HepG2 (cell line): ENCODE data around the gene PC. TPM values are rescaled to one million over a fixed set of nuclear protein-coding genes. Genes with fewer than 3 reads are reported as not detected.

Source experiments
- CEBPZ ChIP-seq: IDR thresholded peaks from 2 replicates; pipeline ENCODE4 v1.6.1; 2012; ENCODE audit warnings: low read length, improper control_type of control experiment
- CHCHD3 ChIP-seq: sonication (generic); formaldehyde crosslinking; IDR thresholded peaks from 2 replicates; pipeline ENCODE4 v1.8.0; 2022; ENCODE audit warnings: mild to moderate bottlenecking, missing genetic modification reagents, moderate library complexity
- HDAC6 ChIP-seq: fragments of 200-600 bp; sonication (generic); IDR thresholded peaks from 2 replicates; pipeline ENCODE4 v1.7.0; 2017; ENCODE audit warnings: mild to moderate bottlenecking, antibody characterized with exemption, low read length, low read depth
- NFYB ChIP-seq: sonication (generic); formaldehyde crosslinking; IDR thresholded peaks from 2 replicates; pipeline ENCODE4 v1.4.0; 2020; ENCODE audit warnings: missing genetic modification reagents
- PBX2 ChIP-seq: IDR thresholded peaks from 2 replicates; pipeline ENCODE4 v1.6.1; 2016; ENCODE audit warnings: control low read depth
- SALL1 ChIP-seq: sonication (generic); formaldehyde crosslinking; IDR thresholded peaks from 2 replicates; pipeline ENCODE4 v1.8.0; 2022; ENCODE audit warnings: mild to moderate bottlenecking, missing genetic modification reagents
- SRF ChIP-seq: IDR thresholded peaks from 2 replicates; pipeline ENCODE4 v1.6.1; 2011; ENCODE audit warnings: mild to moderate bottlenecking, low read depth, low read length, moderate library complexity
- SRSF1 ChIP-seq: fragments of 200-400 bp; formaldehyde crosslinking; optimal IDR thresholded peaks from 2 replicates; pipeline ENCODE3; 2017; ENCODE audit warnings: mild to moderate bottlenecking, low read depth, low read length, moderate library complexity
- SRY ChIP-seq: sonication (generic); formaldehyde crosslinking; IDR thresholded peaks from 2 replicates; pipeline ENCODE4 v1.8.0; 2022; ENCODE audit warnings: mild to moderate bottlenecking, missing genetic modification reagents
- ZBTB3 ChIP-seq: sonication (generic); formaldehyde crosslinking; IDR thresholded peaks from 2 replicates; pipeline ENCODE4 v1.4.0; 2020; ENCODE audit warnings: low read depth, mild to moderate bottlenecking, moderate library complexity, missing genetic modification reagents, borderline replicate concordance
- ZFYVE20 ChIP-seq: sonication (generic); formaldehyde crosslinking; IDR thresholded peaks from 2 replicates; pipeline ENCODE4 v1.8.0; 2023; ENCODE audit warnings: low read depth, mild to moderate bottlenecking, moderate library complexity, missing genetic modification reagents, borderline replicate concordance
- ZNF225 ChIP-seq: sonication (generic); formaldehyde crosslinking; IDR thresholded peaks from 2 replicates; pipeline ENCODE4 v1.4.0; 2020; ENCODE audit warnings: mild to moderate bottlenecking, missing genetic modification reagents
- ZNF296 ChIP-seq: sonication (generic); formaldehyde crosslinking; conservative IDR thresholded peaks from 2 replicates; pipeline ENCODE4 v1.5.0; 2020; ENCODE audit warnings: mild to moderate bottlenecking, missing genetic modification reagents
- ZNF549 ChIP-seq: sonication (generic); formaldehyde crosslinking; IDR thresholded peaks from 2 replicates; pipeline ENCODE4 v1.5.0; 2020; ENCODE audit warnings: missing genetic modification reagents
- ZNF550 ChIP-seq: sonication (generic); formaldehyde crosslinking; IDR thresholded peaks from 2 replicates; pipeline ENCODE4 v1.4.0; 2020; ENCODE audit warnings: mild to moderate bottlenecking, missing genetic modification reagents, borderline replicate concordance
- ZNF678 ChIP-seq: sonication (generic); formaldehyde crosslinking; IDR thresholded peaks from 2 replicates; pipeline ENCODE4 v1.4.0; 2020; ENCODE audit warnings: mild to moderate bottlenecking, missing genetic modification reagents
- ZNF780A ChIP-seq: sonication (generic); formaldehyde crosslinking; IDR thresholded peaks from 2 replicates; pipeline ENCODE4 v1.8.0; 2022; ENCODE audit warnings: mild to moderate bottlenecking, missing genetic modification reagents, moderate library complexity
- ZNF839 ChIP-seq: sonication (generic); formaldehyde crosslinking; IDR thresholded peaks from 2 replicates; pipeline ENCODE4 v1.4.0; 2020; ENCODE audit warnings: missing genetic modification reagents, mild to moderate bottlenecking, borderline replicate concordance
- polyA plus RNA-seq, 8 experiments: library from polyadenylated mRNA; depleted of rRNA in 3 of 8; stranded (reverse) in 7 of 8; unstranded in 1 of 8; fragments of >200 nt; fragmentation: Illumina TruSeq in 4 of 8; extraction: Trizol in 4 of 8; gene quantifications; 2 replicates each; pipeline versions ENCODE4 v1.2.1 to v1.2.3, GENCODE V29; 2011 to 2016; ENCODE audit warnings: low read depth in 4 of 8, missing spikeins in 1 of 8, mixed read lengths in 1 of 8; ENCODE audit not compliant: insufficient read depth in 1 of 8
- total RNA-seq, 5 experiments: library from RNA; depleted of rRNA; stranded (reverse); fragments of >200 nt; fragmentation: Illumina TruSeq; extraction: Trizol; gene quantifications; 2 replicates each; pipeline ENCODE4 v1.2.3, GENCODE V29; 2016; ENCODE audit warnings: low read depth in 1 of 5
- TF ChIP-seq, protein P1 (sequence below): sonication (generic); formaldehyde crosslinking; IDR thresholded peaks from 2 replicates; pipeline ENCODE4 v1.4.0; 2020; ENCODE audit warnings: mild to moderate bottlenecking, missing genetic modification reagents, borderline replicate concordance
- TF ChIP-seq, protein P2 (sequence below): sonication (generic); formaldehyde crosslinking; IDR thresholded peaks from 2 replicates; pipeline ENCODE4 v1.5.0; 2020; ENCODE audit warnings: mild to moderate bottlenecking, missing genetic modification reagents

Gene PC
- total and polyA plus RNA-seq, 2 of the 13 experiments (the other 11 are each of a cell fraction or from before 2014, with no cell fraction given): 29.0 to 39.0 TPM

DNA sequence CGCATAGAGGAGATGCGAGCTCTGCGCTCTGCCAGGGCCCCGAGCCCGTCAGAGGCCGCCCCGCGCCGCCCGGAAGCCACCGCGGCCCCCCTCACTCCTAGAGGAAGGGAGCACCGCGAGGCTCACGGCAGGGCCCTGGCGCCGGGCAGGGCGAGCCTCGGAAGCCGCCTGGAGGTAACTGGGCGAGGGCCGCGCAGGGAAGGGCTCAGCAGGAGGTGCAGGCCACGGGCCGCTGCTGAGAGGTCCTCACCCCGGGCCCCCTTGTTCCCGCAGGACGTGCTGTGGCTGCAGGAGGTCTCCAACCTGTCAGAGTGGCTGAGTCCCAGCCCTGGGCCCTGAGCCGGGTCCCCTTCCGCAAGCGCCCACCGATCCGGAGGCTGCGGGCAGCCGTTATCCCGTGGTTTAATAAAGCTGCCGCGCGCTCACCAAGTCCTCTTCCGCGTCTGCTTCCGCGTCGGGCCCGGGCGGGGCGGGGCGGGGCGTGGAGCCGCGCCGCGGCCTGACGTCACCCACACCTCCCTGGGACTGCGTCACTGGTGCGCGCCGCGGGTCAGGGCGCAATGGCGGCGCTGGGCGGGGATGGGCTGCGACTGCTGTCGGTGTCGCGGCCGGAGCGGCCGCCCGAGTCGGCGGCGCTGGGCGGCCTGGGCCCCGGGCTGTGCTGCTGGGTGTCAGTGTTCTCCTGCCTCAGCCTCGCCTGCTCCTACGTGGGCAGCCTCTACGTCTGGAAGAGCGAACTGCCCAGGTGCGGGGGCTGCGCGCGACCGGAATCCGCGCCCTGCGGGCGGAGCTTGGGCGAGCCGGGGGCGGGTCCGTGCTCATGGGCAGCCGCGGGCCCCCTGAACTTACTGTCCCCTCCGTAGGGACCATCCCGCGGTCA is 115.0 kb downstream of the PC start, which contains the start of gene RCE1 (continued):
- TF ChIP-seq, protein P1, sequence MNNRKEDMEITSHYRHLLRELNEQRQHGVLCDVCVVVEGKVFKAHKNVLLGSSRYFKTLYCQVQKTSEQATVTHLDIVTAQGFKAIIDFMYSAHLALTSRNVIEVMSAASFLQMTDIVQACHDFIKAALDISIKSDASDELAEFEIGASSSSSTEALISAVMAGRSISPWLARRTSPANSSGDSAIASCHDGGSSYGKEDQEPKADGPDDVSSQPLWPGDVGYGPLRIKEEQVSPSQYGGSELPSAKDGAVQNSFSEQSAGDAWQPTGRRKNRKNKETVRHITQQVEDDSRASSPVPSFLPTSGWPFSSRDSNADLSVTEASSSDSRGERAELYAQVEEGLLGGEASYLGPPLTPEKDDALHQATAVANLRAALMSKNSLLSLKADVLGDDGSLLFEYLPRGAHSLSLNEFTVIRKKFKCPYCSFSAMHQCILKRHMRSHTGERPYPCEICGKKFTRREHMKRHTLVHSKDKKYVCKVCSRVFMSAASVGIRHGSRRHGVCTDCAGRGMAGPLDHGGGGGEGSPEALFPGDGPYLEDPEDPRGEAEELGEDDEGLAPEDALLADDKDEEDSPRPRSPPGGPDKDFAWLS (CRISPR knock-in tag): no peak
- TF ChIP-seq CEBPZ (no peak), SRY (peak; percentile 60), ZNF550 (CRISPR knock-in tag) (no peak), CHCHD3 (CRISPR knock-in tag) (no peak; the same call in 1 of the 2 replicates), SALL1 (CRISPR knock-in tag) (peak; percentile 58), NFYB (CRISPR knock-in tag) (no peak), ZNF780A (CRISPR knock-in tag) (no peak), SRSF1 (peak; percentile 48), ZBTB3 (no peak), ZNF225 (CRISPR knock-in tag) (no peak; the same call in 1 of the 2 replicates), ZNF839 (no peak), SRF (peak; percentile 60; the same call in 1 of the 2 replicates), ZFYVE20 (CRISPR knock-in tag) (peak; percentile 36; the same call in 1 of the 2 replicates), HDAC6 (no peak), PBX2 (no peak), ZNF549 (CRISPR knock-in tag) (no peak), ZNF296 (no peak), ZNF678 (CRISPR knock-in tag) (no peak)
- TF ChIP-seq, protein P2, sequence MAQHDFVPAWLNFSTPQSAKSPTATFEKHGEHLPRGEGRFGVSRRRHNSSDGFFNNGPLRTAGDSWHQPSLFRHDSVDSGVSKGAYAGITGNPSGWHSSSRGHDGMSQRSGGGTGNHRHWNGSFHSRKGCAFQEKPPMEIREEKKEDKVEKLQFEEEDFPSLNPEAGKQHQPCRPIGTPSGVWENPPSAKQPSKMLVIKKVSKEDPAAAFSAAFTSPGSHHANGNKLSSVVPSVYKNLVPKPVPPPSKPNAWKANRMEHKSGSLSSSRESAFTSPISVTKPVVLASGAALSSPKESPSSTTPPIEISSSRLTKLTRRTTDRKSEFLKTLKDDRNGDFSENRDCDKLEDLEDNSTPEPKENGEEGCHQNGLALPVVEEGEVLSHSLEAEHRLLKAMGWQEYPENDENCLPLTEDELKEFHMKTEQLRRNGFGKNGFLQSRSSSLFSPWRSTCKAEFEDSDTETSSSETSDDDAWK (CRISPR knock-in tag): no peak
